ENCODE results near the gene PI16. TPM values are rescaled to one million over a fixed set of nuclear protein-coding genes. Genes with fewer than 3 reads are reported as not detected.

The PI16 gene
- total RNA-seq, 2 experiments from 2014 or later, result 0.30 TPM; not detected in 1

DNA sequence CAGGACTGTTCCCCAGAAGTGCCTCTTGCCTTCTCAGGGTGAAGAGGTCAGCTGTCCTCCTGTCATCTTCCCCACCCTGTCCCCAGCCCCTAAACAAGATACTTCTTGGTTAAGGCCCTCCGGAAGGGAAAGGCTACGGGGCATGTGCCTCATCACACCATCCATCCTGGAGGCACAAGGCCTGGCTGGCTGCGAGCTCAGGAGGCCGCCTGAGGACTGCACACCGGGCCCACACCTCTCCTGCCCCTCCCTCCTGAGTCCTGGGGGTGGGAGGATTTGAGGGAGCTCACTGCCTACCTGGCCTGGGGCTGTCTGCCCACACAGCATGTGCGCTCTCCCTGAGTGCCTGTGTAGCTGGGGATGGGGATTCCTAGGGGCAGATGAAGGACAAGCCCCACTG, 9.8 kb downstream of the PI16 start:
- H4K20me1 ChIP-seq (ENCODE audit: insufficient read depth, low read length), result no peaks in the 10 kb centered on the region
- no peak overlapping the region for H3K4me3 ChIP-seq (ENCODE audit: low read depth, low read length, poor library complexity, severe bottlenecking)
- H3K9me3 ChIP-seq (ENCODE audit: low read length), result no peaks in the 10 kb centered on the region
- H3K4me2 ChIP-seq (ENCODE audit: low read length), result no peak overlapping the region
- no peak overlapping the region for H3K27ac ChIP-seq (ENCODE audit: low read depth, low read length, poor library complexity, severe bottlenecking)
- TF ChIP-seq EZH2phosphoT487 (IDR thresholded peaks at IDR 0.05; ENCODE audit: borderline replicate concordance, low read depth, low read length) (no peak), CTCF (conservative IDR thresholded peaks at IDR 0.05; ENCODE audit: low read length) (no peak)
- no peaks in the 10 kb centered on the region for H3K79me2 ChIP-seq (ENCODE audit: insufficient read depth, low read depth, low read length)
- H3K36me3 ChIP-seq (ENCODE audit: insufficient read depth, low read length), result peaks cover 33% of the 10 kb centered on the region
- BruUV-seq (replicated peaks), result no TSS peak
- intact Hi-C loops (cut with micrococcal nuclease; ENCODE audit: unreplicated experiment), result no loop called here
- H2AFZ ChIP-seq (ENCODE audit: low read length), result no peak overlapping the region
- ChIA-PET POLR2A (no interaction called here), CTCF (ENCODE audit: unreplicated experiment) (interaction anchor here (2.2 kb wide), 1 partner anchor 54 kb away, joined by 11 read pairs; no protein-coding TSS in a partner anchor)
- DNase-seq (ENCODE audit: low spot score), result no peak
- peaks cover 26% of the 10 kb centered on the region for H3K4me1 ChIP-seq (ENCODE audit: insufficient read depth, low read length, poor library complexity, severe bottlenecking)
- no peaks in the 10 kb centered on the region for H3K9me2 ChIP-seq (ENCODE audit: insufficient read depth, low read length)

- Histone ChIP-seq H3K9me2 (ENCODE audit: insufficient read depth, low read length) (no peaks in the 10 kb centered on the region), H3K9me3 (ENCODE audit: low read length) (no peaks in the 10 kb centered on the region), H3K4me1 (ENCODE audit: insufficient read depth, low read length, poor library complexity, severe bottlenecking) (peaks cover 26% of the 10 kb centered on the region), H3K4me2 (ENCODE audit: low read length) (no peak overlapping the region), H3K4me3 (ENCODE audit: low read depth, low read length, poor library complexity, severe bottlenecking) (no peak overlapping the region), H3K36me3 (ENCODE audit: insufficient read depth, low read length) (peaks cover 39% of the 10 kb centered on the region), H3K79me2 (ENCODE audit: insufficient read depth, low read depth, low read length) (no peaks in the 10 kb centered on the region), H2AFZ (ENCODE audit: low read length) (no peak overlapping the region), H4K20me1 (ENCODE audit: insufficient read depth, low read length) (no peaks in the 10 kb centered on the region), H3K27ac (ENCODE audit: low read depth, low read length, poor library complexity, severe bottlenecking) (no peak overlapping the region)
- intact Hi-C loops (cut with micrococcal nuclease; ENCODE audit: unreplicated experiment), result no loop called here
- ChIA-PET POLR2A (no interaction called here), CTCF (ENCODE audit: unreplicated experiment) (interaction anchor here (2.2 kb wide), 1 partner anchor 53 kb away, joined by 11 read pairs; no protein-coding TSS in a partner anchor)
- no peak for TF ChIP-seq CTCF (conservative IDR thresholded peaks at IDR 0.05; ENCODE audit: low read length)
- no peak for TF ChIP-seq EZH2phosphoT487 (IDR thresholded peaks at IDR 0.05; ENCODE audit: borderline replicate concordance, low read depth, low read length)
- DNase-seq (ENCODE audit: low spot score), result no peak
- BruUV-seq (replicated peaks), result no TSS peak
Measured at GRCh38 chr6:36964908-36965307, 10.4 kb downstream of the PI16 start.

DNA sequence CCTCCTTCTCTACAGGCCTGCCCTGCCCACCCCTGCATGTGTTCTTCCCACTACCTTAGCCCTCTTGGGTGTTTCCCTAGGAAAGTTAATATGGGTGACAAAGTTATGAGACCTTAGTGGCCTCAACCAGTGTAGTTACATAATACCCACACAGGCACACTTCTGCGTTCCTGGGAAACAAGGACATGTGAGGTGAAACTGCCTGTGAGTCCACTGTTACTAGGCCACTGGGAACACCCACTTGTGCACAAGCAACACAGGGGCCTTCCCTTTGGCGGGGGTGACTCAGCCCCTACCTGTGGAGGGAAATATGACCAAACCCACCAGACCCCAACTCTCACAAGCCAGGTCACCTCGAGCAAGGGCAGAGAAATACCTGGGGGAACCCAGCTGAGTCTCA, 12.8 kb downstream of the PI16 start:
- no peaks in the 10 kb centered on the region for H3K79me2 ChIP-seq (ENCODE audit: insufficient read depth, low read depth, low read length)
- no peak overlapping the region for H3K4me3 ChIP-seq (ENCODE audit: low read depth, low read length, poor library complexity, severe bottlenecking)
- no peaks in the 10 kb centered on the region for H3K9me2 ChIP-seq (ENCODE audit: insufficient read depth, low read length)
- DNase-seq (ENCODE audit: low spot score), result no peak
- H3K36me3 ChIP-seq (ENCODE audit: insufficient read depth, low read length), result peaks cover 62% of the 10 kb centered on the region
- no peak for TF ChIP-seq EZH2phosphoT487 (IDR thresholded peaks at IDR 0.05; ENCODE audit: borderline replicate concordance, low read depth, low read length)
- no peak for TF ChIP-seq CTCF (conservative IDR thresholded peaks at IDR 0.05; ENCODE audit: low read length)
- H3K4me2 ChIP-seq (ENCODE audit: low read length), result no peak overlapping the region
- H2AFZ ChIP-seq (ENCODE audit: low read length), result no peak overlapping the region
- ChIA-PET CTCF (ENCODE audit: unreplicated experiment) (no interaction called here), POLR2A (interaction anchor here (0.6 kb wide), 1 partner anchor 42 kb away, joined by 4 read pairs; no protein-coding TSS in a partner anchor)
- H4K20me1 ChIP-seq (ENCODE audit: insufficient read depth, low read length), result no peaks in the 10 kb centered on the region
- peaks cover 26% of the 10 kb centered on the region for H3K4me1 ChIP-seq (ENCODE audit: insufficient read depth, low read length, poor library complexity, severe bottlenecking)
- no peaks in the 10 kb centered on the region for H3K9me3 ChIP-seq (ENCODE audit: low read length)
- H3K27ac ChIP-seq (ENCODE audit: low read depth, low read length, poor library complexity, severe bottlenecking), result no peak overlapping the region
- intact Hi-C loops (cut with micrococcal nuclease; ENCODE audit: unreplicated experiment), result no loop called here
- no TSS peak for BruUV-seq (replicated peaks)

All from OCI-LY7 (cell line).